SH-SY5Y (cell line): ENCODE measurements around the gene SLC6A20.

Source experiments
- GATA2 ChIP-seq: IDR thresholded peaks from 2 replicates; pipeline ENCODE4 v1.6.1; 2011; ENCODE audit warnings: mild to moderate bottlenecking, low read depth, low read length
- GATA3 ChIP-seq: IDR thresholded peaks from 2 replicates; pipeline ENCODE4 v1.6.1; 2011; ENCODE audit warnings: low read depth, mild to moderate bottlenecking, low read length, moderate library complexity

DNA sequence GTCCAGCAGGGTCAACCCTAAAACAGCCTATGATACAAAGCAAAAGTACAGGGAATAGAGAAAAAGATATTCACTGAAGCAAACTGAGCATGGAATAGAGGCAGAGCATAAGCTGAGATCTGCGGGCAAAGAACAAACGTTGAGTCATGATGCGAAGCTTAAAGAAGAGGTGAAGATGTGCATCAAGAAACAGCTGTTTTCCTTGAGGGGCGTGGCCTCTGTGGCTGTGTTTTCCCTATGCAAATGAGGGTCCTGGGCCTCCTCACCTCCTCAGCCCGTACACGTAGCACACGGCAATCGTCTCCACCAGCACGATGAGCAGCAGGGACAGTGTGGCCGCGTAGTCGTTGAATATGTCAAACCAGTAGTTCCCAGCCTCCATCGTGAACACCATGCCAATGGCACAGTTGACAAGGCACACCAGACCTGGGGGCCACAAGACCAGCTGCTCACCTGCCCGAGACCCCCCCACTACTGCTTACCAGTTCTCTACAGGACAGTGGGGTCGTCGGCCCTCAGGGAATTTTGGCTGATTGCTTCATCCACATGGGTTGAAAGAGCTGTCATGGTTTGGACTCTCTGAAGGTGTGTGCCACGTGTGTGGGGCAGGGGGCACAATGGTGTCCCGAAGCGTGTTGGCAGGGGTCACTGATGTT is 33.6 kb downstream of the SLC6A20 start:
- TF ChIP-seq GATA2 (no peak), GATA3 (no peak)
